Measurements from ENCODE around the gene NT5DC2. TPM values are rescaled to one million over a fixed set of nuclear protein-coding genes. Genes with fewer than 3 reads are reported as not detected.

NT5DC2 gene
- total and polyA plus RNA-seq, 2 experiments from 2014 or later: 166 to 167 TPM

- Histone ChIP-seq H3K4me2 (no peak overlapping the region), H3K27ac (no peak overlapping the region), H4K20me1 (ENCODE audit: insufficient read depth, poor library complexity, severe bottlenecking) (no peaks in the 10 kb centered on the region), H3K9me3 (ENCODE audit: low read depth) (no peaks in the 10 kb centered on the region), H3K4me3 (no peak overlapping the region), H2AFZ (no peak overlapping the region), H3K36me3 (replicated peaks; ENCODE audit: insufficient read depth, low read depth) (no peaks in the 10 kb centered on the region), H3K79me2 (no peaks in the 10 kb centered on the region), H3K4me1 (ENCODE audit: insufficient read depth) (peaks cover 20% of the 10 kb centered on the region), H3K9me2 (replicated peaks; ENCODE audit: insufficient read depth) (no peaks in the 10 kb centered on the region), H3K27me3 (no peaks in the 10 kb centered on the region)
- DNase-seq (ENCODE audit: low spot score): no peak
- 95% methylated on average over 27 of the region's 27 CpGs for WGBS (ENCODE audit: low lambda C conversion rate, missing lambda C conversion rate)
- TF ChIP-seq EZH2 (IDR thresholded peaks at IDR 0.05; ENCODE audit: borderline replicate concordance) (no peak), EZH2phosphoT487 (IDR thresholded peaks at IDR 0.05; ENCODE audit: low read depth, severe bottlenecking, unreplicated experiment) (no peak), CTCF (IDR thresholded peaks at IDR 0.05; ENCODE audit: poor library complexity) (no peak)
Observed at GRCh38 chr3:52480768-52481715, 52.6 kb downstream of the NT5DC2 start.

- Histone ChIP-seq H3K27me3 (no peaks in the 10 kb centered on the region), H3K9me3 (ENCODE audit: low read depth) (no peaks in the 10 kb centered on the region), H3K79me2 (no peaks in the 10 kb centered on the region), H2AFZ (no peak overlapping the region), H3K4me1 (ENCODE audit: insufficient read depth) (peaks cover 20% of the 10 kb centered on the region), H3K4me2 (no peak overlapping the region), H4K20me1 (ENCODE audit: insufficient read depth, poor library complexity, severe bottlenecking) (no peaks in the 10 kb centered on the region), H3K4me3 (no peak overlapping the region), H3K27ac (no peak overlapping the region), H3K36me3 (replicated peaks; ENCODE audit: insufficient read depth, low read depth) (no peaks in the 10 kb centered on the region), H3K9me2 (replicated peaks; ENCODE audit: insufficient read depth) (no peaks in the 10 kb centered on the region)
- WGBS (ENCODE audit: low lambda C conversion rate, missing lambda C conversion rate): 96% methylated on average over 16 of the region's 16 CpGs
- TF ChIP-seq EZH2phosphoT487 (IDR thresholded peaks at IDR 0.05; ENCODE audit: low read depth, severe bottlenecking, unreplicated experiment) (no peak), CTCF (IDR thresholded peaks at IDR 0.05; ENCODE audit: poor library complexity) (no peak), EZH2 (IDR thresholded peaks at IDR 0.05; ENCODE audit: borderline replicate concordance) (no peak)
- no peak for DNase-seq (ENCODE audit: low spot score)
Observed at GRCh38 chr3:52479877-52480575, 53.6 kb downstream of the NT5DC2 start.

- H2AFZ ChIP-seq: no peak overlapping the region
- H3K27ac ChIP-seq: no peak overlapping the region
- no peaks in the 10 kb centered on the region for H4K20me1 ChIP-seq (ENCODE audit: insufficient read depth, poor library complexity, severe bottlenecking)
- 97% methylated on average over 7 of the region's 7 CpGs for WGBS (ENCODE audit: low lambda C conversion rate, missing lambda C conversion rate)
- peaks cover 14% of the 10 kb centered on the region for H3K4me1 ChIP-seq (ENCODE audit: insufficient read depth)
- H3K27me3 ChIP-seq: no peaks in the 10 kb centered on the region
- no peaks in the 10 kb centered on the region for H3K9me3 ChIP-seq (ENCODE audit: low read depth)
- no peaks in the 10 kb centered on the region for H3K9me2 ChIP-seq (replicated peaks; ENCODE audit: insufficient read depth)
- no peak overlapping the region for H3K4me2 ChIP-seq
- no peak for TF ChIP-seq EZH2phosphoT487 (IDR thresholded peaks at IDR 0.05; ENCODE audit: low read depth, severe bottlenecking, unreplicated experiment)
- no peak for TF ChIP-seq CTCF (IDR thresholded peaks at IDR 0.05; ENCODE audit: poor library complexity)
- TF ChIP-seq EZH2 (IDR thresholded peaks at IDR 0.05; ENCODE audit: borderline replicate concordance): no peak
- H3K79me2 ChIP-seq: no peaks in the 10 kb centered on the region
- H3K36me3 ChIP-seq (replicated peaks; ENCODE audit: insufficient read depth, low read depth): no peaks in the 10 kb centered on the region
- DNase-seq (ENCODE audit: low spot score): no peak
- H3K4me3 ChIP-seq: no peak overlapping the region
Observed at GRCh38 chr3:52479037-52479876, 54.4 kb downstream of the NT5DC2 start.
